ENCODE measurements around the gene FAM20C.

The FAM20C gene

DNA sequence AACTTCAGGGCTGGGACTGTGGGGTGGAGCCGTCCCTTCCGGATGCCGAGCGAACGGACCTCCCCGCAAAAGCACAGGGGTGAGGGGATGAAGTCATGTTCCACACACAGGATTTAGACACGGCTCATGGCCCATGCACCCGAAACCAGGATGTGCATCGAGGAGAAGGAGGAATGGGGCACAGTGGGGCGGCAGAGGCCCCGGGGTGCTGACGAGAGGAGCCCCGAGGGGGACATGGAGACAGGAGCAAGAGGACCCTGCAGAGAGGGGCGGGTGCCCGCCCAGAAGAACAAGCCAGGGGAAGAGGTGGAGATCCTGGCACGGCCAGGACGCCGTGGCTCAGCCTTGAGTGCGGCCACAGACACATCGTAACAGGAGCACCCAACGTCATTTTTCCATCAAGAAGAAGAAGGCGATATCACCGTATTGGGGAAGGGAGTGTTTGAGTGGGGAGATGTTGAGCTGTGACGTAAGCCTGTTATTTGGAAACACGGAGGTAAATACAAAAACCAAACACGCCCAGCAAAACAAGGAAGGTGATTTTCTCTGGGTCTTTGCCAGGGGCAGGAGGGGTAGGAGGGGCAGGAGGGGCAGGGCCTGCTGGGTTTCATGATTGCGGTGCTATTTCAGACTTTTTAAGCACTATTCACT, 72.3 kb downstream of the FAM20C start:
- no peaks in the 10 kb centered on the region for H3K4me1 ChIP-seq
- no peak overlapping the region for H3K4me3 ChIP-seq (ENCODE audit: low read depth, low read length)
- peaks cover 4% of the 10 kb centered on the region; the same call in 1 of the 2 replicates for H3K27me3 ChIP-seq
- no peak for DNase-seq
- H3K9me3 ChIP-seq = peaks cover 8% of the 10 kb centered on the region
- TF ChIP-seq, protein P1, sequence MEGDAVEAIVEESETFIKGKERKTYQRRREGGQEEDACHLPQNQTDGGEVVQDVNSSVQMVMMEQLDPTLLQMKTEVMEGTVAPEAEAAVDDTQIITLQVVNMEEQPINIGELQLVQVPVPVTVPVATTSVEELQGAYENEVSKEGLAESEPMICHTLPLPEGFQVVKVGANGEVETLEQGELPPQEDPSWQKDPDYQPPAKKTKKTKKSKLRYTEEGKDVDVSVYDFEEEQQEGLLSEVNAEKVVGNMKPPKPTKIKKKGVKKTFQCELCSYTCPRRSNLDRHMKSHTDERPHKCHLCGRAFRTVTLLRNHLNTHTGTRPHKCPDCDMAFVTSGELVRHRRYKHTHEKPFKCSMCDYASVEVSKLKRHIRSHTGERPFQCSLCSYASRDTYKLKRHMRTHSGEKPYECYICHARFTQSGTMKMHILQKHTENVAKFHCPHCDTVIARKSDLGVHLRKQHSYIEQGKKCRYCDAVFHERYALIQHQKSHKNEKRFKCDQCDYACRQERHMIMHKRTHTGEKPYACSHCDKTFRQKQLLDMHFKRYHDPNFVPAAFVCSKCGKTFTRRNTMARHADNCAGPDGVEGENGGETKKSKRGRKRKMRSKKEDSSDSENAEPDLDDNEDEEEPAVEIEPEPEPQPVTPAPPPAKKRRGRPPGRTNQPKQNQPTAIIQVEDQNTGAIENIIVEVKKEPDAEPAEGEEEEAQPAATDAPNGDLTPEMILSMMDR (IDR thresholded peaks at IDR 0.05; ENCODE audit: low read depth, low read length) = no peak
- H3K36me3 ChIP-seq = no peaks in the 10 kb centered on the region

- DNase-seq = no peak
- TF ChIP-seq, protein P1 (IDR thresholded peaks at IDR 0.05; ENCODE audit: low read depth, low read length) = no peak
- H3K4me1 ChIP-seq = no peaks in the 10 kb centered on the region
- H3K27me3 ChIP-seq = peaks cover 4% of the 10 kb centered on the region; the same call in 1 of the 2 replicates
- no peaks in the 10 kb centered on the region for H3K36me3 ChIP-seq
- H3K9me3 ChIP-seq = peaks cover 8% of the 10 kb centered on the region
- no peak overlapping the region for H3K4me3 ChIP-seq (ENCODE audit: low read depth, low read length)
These were observed 73.0 kb downstream of the FAM20C start for GRCh38 chr7:265192-265997.

DNA sequence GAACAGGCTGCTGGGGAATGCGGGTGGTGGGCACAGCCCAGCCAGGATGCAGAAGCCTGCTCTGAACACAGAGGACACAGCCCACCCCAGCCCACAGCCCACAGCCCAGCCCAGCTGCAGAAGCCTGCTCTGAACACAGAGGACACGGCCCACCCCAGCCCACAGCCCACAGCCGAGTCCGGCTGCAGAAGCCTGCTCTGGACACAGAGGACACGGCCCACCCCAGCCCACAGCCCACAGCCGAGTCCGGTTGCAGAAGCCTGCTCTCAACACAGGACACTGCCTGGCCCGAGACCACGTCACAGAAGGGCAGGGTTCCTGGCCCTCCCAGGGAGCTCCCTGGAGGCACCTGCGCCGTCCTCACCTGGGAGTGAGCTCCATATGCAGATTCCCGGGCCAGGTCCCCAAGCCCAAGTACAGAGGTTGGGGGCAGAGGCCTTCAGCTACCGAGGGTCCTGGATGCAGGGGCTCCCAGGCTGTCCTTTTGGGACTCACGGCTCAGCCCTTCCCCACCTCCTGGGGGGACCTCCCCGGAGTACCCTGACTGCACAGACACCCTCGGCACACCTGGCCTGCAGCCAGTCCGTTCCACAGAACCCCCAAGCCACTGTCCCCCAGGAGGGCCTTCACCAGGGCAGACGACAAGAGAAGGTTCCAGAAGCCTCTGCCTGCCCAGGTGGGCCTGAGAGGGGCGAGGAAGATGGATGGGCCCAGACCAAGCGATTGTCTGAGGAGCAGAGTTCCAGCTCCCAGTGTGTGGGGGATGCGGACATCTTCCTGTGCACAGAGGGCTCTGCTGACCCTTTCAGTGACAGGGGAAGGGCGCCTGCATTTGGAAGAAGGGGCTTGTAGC, 73.9 kb downstream of the FAM20C start:
- Histone ChIP-seq H3K27me3 (peaks cover 4% of the 10 kb centered on the region; the same call in 1 of the 2 replicates), H3K9me3 (peaks cover 8% of the 10 kb centered on the region), H3K36me3 (no peaks in the 10 kb centered on the region), H3K4me1 (no peaks in the 10 kb centered on the region), H3K4me3 (ENCODE audit: low read depth, low read length) (no peak overlapping the region)
- TF ChIP-seq, protein P1 (IDR thresholded peaks at IDR 0.05; ENCODE audit: low read depth, low read length) = no peak
- DNase-seq = no peak

DNA sequence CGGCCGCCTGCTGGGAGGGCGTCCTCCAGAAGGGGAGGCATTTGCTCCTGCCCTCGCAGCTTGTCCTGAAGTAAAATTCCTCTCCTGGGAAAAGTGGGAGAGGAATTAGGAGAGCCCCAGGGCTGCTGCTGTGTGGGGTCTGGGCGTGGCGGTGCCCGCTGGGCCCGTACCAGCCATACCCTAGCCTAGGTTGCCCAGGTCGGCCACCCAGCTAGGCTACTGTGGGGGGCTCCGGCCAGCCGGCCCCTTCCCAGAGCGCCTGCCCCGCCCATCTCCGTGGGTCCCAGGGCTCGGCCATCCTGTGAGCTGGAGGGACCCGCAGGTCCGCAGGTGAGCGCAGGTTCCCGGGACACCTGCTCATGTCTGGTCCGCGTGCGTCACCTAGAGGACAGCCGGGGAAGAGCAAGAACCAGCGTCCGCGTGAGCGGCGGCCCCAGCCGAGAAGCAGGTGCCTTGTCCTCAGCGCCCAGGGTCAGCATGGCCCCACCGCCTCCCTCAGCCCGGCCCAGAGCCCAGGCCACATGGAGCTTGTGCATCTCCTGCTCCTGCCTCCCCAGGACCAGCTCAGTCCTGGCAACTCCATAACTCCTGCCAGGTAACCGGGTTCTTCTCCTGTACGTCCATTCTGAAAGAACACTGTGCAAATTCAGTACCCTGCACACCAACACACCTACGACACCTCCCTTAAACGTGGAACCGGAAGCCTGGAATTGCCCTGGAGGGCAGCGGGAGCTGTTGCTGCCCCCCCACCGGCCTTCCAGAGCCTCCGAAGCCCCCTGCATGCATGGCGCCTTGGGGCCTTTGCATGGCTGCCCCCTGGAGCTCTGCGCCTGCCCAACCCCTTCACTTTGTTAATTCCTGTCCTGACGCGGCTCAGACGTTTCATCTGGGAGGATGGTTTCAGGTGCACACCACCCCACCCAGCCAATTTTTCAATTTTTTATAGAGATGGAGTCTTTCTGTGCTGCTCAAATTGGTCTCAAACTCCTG, 74.8 kb downstream of the FAM20C start:
- TF ChIP-seq, protein P1 (IDR thresholded peaks at IDR 0.05; ENCODE audit: low read depth, low read length) = no peak
- H3K9me3 ChIP-seq = peaks cover 7% of the 10 kb centered on the region
- H3K4me3 ChIP-seq (ENCODE audit: low read depth, low read length) = no peak overlapping the region
- no peaks in the 10 kb centered on the region for H3K4me1 ChIP-seq
- no peak for DNase-seq
- H3K36me3 ChIP-seq = no peaks in the 10 kb centered on the region
- H3K27me3 ChIP-seq = peaks cover 4% of the 10 kb centered on the region; the same call in 1 of the 2 replicates

DNA sequence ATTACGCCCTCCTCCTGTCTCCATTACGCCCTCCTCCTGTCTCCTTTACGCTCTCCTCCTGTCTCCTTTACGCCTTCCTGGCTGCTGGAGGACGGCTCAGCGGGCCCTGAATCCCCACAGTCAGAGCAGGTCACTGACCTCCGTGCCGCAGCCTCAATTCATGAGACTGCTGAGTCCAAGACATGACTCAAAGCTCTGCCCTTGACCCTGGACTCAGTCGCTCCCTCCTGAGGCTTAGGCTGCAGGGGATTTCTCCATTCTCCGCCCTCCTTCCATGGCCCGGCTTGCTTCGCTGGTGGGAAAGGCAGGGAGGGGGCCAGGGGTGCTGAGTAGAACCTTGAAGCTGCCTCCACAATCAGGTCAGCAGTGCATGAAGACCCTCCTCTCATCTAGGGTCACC, 76.6 kb downstream of the FAM20C start:
- Histone ChIP-seq H3K27me3 (peaks cover 4% of the 10 kb centered on the region; the same call in 1 of the 2 replicates), H3K4me1 (no peaks in the 10 kb centered on the region), H3K36me3 (no peaks in the 10 kb centered on the region), H3K9me3 (peaks cover 3% of the 10 kb centered on the region; the same call in 1 of the 2 replicates), H3K4me3 (ENCODE audit: low read depth, low read length) (no peak overlapping the region)
- no peak for DNase-seq
- TF ChIP-seq, protein P1 (IDR thresholded peaks at IDR 0.05; ENCODE audit: low read depth, low read length) = no peak
